IPS DF 6.9 (cell line): ENCODE results near the gene MRPS31.

Source experiments
- DNase-seq: peaks from one replicate; pipeline ENCODE4 v3.0.0-alpha.2; 2013; ENCODE audit warnings: low read depth, low spot score
- H3K27ac ChIP-seq: one replicate; pipeline ENCODE4 v1.5.1; 2013; ENCODE audit warnings: low read length, control low read depth
- H3K27me3 ChIP-seq: 2 replicates; pipeline ENCODE4 v1.6.1; 2013; ENCODE audit warnings: mild to moderate bottlenecking, low read length; ENCODE audit not compliant: control insufficient read depth, insufficient read depth
- H3K36me3 ChIP-seq: 2 replicates; pipeline ENCODE4 v1.6.1; 2013; ENCODE audit warnings: low read length; ENCODE audit not compliant: control insufficient read depth, insufficient read depth
- H3K4me1 ChIP-seq: 2 replicates; pipeline ENCODE4 v1.6.1; 2013; ENCODE audit warnings: low read length; ENCODE audit not compliant: control insufficient read depth, insufficient read depth
- H3K4me3 ChIP-seq: 2 replicates; pipeline ENCODE4 v1.5.1; 2013; ENCODE audit warnings: mild to moderate bottlenecking, low read length
- H3K9me3 ChIP-seq: 2 replicates; pipeline ENCODE4 v1.6.1; 2013; ENCODE audit warnings: low read length, inconsistent platforms; ENCODE audit not compliant: control insufficient read depth, insufficient read depth
- WGBS: extraction: QIAGEN DNeasy Blood & Tissue Kit; methylation state at CpG from one replicate; pipeline ENCODE4 v1.1.7; 2013; ENCODE audit warnings: mixed read lengths, missing lambda C conversion rate; ENCODE audit not compliant: insufficient read length, insufficient coverage; 5-methylcytosine and 5-hydroxymethylcytosine counted together

MRPS31 gene

GRCh38 chr13:40777809-40778175 lies 6.8 kb upstream of the MRPS31 start:
- DNase-seq = no peak
- H3K4me3 ChIP-seq = no peak overlapping the region
- no peaks in the 10 kb centered on the region for H3K4me1 ChIP-seq
- no CpG with 5 or more reads among the region's 3 CpGs for WGBS
- H3K27me3 ChIP-seq = no peaks in the 10 kb centered on the region
- H3K9me3 ChIP-seq = no peaks in the 10 kb centered on the region
- no peaks in the 10 kb centered on the region for H3K36me3 ChIP-seq
- H3K27ac ChIP-seq = no peak overlapping the region

DNA sequence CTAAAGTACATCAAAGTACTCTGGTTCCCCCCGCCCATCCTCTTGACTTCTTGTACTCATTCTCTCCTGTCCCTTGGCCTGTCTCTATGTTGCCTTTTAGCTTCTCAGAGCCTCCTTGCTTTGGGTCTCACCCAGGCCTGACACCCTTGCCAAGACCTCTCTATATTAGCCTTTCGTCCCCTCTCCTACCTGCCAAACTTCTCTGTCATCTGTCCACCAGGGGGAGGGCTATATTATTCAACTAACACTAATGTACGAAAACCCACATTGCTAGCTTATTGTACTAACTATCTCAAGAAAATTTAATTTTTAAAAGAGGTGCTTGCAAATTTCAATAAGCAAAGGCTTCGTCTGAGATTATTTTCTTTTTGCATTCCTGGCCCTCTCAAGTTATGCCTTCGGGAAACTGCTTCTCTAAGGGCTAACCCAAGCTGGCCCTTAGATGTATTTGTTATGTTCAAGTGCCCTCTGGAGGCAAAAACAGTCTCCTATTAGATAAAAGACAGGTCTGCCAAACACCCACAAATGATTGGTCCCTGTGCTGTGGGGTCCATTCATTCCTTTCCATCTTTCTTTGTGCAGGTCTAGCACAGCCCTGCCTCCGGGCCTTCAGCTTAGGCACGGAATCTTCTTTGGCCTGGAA lies 6.3 kb upstream of the MRPS31 start:
- H3K4me3 ChIP-seq = no peak overlapping the region
- no peaks in the 10 kb centered on the region for H3K36me3 ChIP-seq
- H3K4me1 ChIP-seq = no peaks in the 10 kb centered on the region
- DNase-seq = no peak
- no CpG with 5 or more reads among the region's 7 CpGs for WGBS
- H3K27me3 ChIP-seq = no peaks in the 10 kb centered on the region
- H3K27ac ChIP-seq = no peak overlapping the region
- H3K9me3 ChIP-seq = no peaks in the 10 kb centered on the region

- Histone ChIP-seq H3K4me3 (no peak overlapping the region), H3K27ac (no peak overlapping the region), H3K27me3 (no peaks in the 10 kb centered on the region), H3K36me3 (no peaks in the 10 kb centered on the region), H3K9me3 (no peaks in the 10 kb centered on the region), H3K4me1 (no peaks in the 10 kb centered on the region)
- no CpG with 5 or more reads among the region's 7 CpGs for WGBS
- no peak for DNase-seq
Observed at GRCh38 chr13:40776681-40777165, 5.7 kb upstream of the MRPS31 start.

DNA sequence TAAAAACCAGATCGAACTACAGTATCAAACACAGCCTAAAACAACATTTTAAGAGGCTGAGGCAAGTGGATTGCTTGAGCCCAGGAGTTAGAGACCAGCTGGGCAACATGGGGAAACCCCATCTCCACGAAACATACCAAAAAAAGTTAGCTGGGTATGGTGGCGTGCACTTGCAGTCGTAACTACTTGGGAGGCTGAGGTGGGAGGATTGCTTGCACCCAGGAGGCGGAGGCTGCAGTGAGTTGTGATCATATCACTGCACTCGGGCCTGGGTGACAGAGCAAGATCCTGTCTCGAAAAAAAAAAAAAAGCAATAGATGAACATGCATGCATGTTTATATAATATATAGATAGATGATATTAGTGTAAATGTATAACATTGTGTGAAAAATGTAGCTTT lies 5.2 kb upstream of the MRPS31 start:
- no CpG with 5 or more reads among the region's 7 CpGs for WGBS
- Histone ChIP-seq H3K27me3 (no peaks in the 10 kb centered on the region), H3K4me1 (no peaks in the 10 kb centered on the region), H3K36me3 (no peaks in the 10 kb centered on the region), H3K4me3 (no peak overlapping the region), H3K27ac (no peak overlapping the region), H3K9me3 (no peaks in the 10 kb centered on the region)
- no peak for DNase-seq

DNA sequence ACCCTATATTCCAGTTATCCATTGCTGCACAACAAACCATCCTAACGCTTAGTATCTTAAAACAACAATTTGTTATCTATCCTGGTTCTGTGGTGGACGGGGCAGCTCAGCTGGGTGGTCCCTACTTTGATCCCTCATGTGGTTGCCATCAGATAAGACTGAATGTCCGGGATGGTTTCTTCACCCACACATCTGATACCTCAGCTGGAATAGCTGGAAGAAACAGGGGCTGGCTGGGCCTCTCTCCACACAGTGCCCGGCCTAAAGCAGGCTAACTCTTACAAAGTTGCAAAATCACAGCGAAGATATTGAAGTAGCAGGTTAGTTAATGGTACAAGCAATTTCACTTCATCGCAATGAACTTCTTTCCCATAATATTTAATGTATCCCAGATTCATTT lies 3.7 kb upstream of the MRPS31 start:
- H3K4me1 ChIP-seq = no peaks in the 10 kb centered on the region
- no peaks in the 10 kb centered on the region for H3K27me3 ChIP-seq
- no peak overlapping the region for H3K27ac ChIP-seq
- no CpG with 5 or more reads among the region's 6 CpGs for WGBS
- H3K36me3 ChIP-seq = no peaks in the 10 kb centered on the region
- DNase-seq = no peak
- H3K4me3 ChIP-seq = no peak overlapping the region
- no peaks in the 10 kb centered on the region for H3K9me3 ChIP-seq

- Histone ChIP-seq H3K36me3 (no peaks in the 10 kb centered on the region), H3K9me3 (no peaks in the 10 kb centered on the region), H3K4me1 (no peaks in the 10 kb centered on the region), H3K4me3 (no peak overlapping the region), H3K27ac (no peak overlapping the region), H3K27me3 (no peaks in the 10 kb centered on the region)
- WGBS = no CpG with 5 or more reads among the region's 6 CpGs
- DNase-seq = no peak
Observed at GRCh38 chr13:40772765-40773473, 1.9 kb upstream of the MRPS31 start.

DNA sequence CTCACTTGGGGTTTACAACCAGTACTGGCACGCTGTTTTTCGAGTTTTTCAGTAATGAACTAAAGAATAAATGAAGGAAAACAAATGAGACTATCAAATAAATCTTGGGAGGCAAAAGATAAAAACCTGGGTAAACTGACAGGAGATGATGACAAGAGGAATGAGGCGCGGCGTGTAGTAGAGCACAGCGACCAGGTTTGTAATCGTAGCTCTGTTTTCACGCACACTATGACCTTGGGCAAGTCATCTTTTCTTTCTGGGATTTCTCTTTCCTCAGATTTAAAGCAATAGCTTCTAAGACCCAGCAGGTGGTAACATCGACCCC lies 419 bp downstream of the MRPS31 start:
- Histone ChIP-seq H3K4me1 (no peaks in the 10 kb centered on the region), H3K27me3 (no peaks in the 10 kb centered on the region), H3K9me3 (no peaks in the 10 kb centered on the region), H3K4me3 (peak overlapping the region; percentile 87), H3K27ac (no peak overlapping the region), H3K36me3 (no peaks in the 10 kb centered on the region)
- DNase-seq = no peak
- no CpG with 5 or more reads among the region's 9 CpGs for WGBS

DNA sequence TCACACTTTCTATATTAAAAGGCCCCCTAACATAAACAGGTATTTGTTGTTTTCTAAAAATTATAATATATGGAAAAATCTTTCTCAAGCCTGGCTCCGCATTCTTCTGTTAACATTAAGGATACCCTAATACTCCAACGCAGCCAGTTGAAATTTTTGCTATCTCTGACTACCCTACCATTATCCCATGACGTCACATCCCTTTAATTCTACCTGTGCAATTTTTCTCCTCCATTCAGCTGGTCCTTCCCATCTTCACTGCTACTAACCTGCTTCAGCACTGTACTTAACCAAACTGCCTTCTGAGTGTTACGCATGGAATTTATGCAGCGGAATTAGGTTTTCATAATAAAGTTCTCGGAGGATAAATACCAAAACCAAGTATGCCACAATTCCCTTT lies 1.0 kb downstream of the MRPS31 start:
- Histone ChIP-seq H3K27me3 (no peaks in the 10 kb centered on the region), H3K9me3 (no peaks in the 10 kb centered on the region), H3K36me3 (no peaks in the 10 kb centered on the region), H3K27ac (no peak overlapping the region), H3K4me3 (peak overlapping the region; percentile 87; the same call in 1 of the 2 replicates), H3K4me1 (no peaks in the 10 kb centered on the region)
- no peak for DNase-seq
- WGBS = no CpG with 5 or more reads among the region's 6 CpGs

DNA sequence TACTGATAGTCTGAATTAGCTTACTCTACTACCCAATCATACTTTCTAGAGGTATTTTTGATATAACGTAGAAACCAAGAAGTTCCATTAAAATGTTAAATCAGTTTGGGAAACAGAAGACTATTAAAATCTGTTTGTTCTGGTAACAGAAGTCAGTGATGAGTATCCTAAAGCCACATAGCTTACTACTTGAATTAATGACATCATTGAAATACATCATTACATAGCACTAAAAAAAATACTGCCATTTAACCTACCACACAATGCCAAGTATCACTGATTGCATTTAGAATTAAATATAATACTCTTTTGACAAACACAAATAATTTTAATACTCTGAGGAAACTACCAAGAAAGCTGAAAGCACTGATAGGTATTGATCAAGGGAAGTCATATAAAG lies 5.4 kb downstream of the MRPS31 start:
- H3K9me3 ChIP-seq = no peaks in the 10 kb centered on the region
- WGBS = no CpG with 5 or more reads among the region's 1 CpG
- H3K27ac ChIP-seq = no peak overlapping the region
- no peaks in the 10 kb centered on the region for H3K36me3 ChIP-seq
- no peaks in the 10 kb centered on the region for H3K4me1 ChIP-seq
- no peaks in the 10 kb centered on the region for H3K27me3 ChIP-seq
- no peak for DNase-seq
- no peak overlapping the region for H3K4me3 ChIP-seq

GRCh38 chr13:40764587-40765403 lies 6.2 kb downstream of the MRPS31 start:
- Histone ChIP-seq H3K27ac (no peak overlapping the region), H3K4me3 (no peak overlapping the region), H3K4me1 (no peaks in the 10 kb centered on the region), H3K27me3 (no peaks in the 10 kb centered on the region), H3K36me3 (no peaks in the 10 kb centered on the region), H3K9me3 (no peaks in the 10 kb centered on the region)
- WGBS = no CpG with 5 or more reads among the region's 3 CpGs
- no peak for DNase-seq
